Measurements from ENCODE around the gene TSPAN16.

GRCh38 chr19:11295665-11296245, at the start of gene TSPAN16:
- TF ChIP-seq CTCF (IDR thresholded peaks at IDR 0.05 in 8 of 11, conservative IDR thresholded peaks at IDR 0.05 in 3 of 11) = no peak
- TF ChIP-seq POLR2A (IDR thresholded peaks at IDR 0.05) = no peak

All from spleen (tissue), 7 donors.